Stimulated activated CD4-positive, alpha-beta T cell treated with anti-CD3 and anti-CD28 coated beads, TNF-alpha, amount 100 ng/mL, for 4 hours (primary cell): ENCODE data around the gene ADAM23.

ENCODE experiments used
- DNase-seq, 3 experiments: peaks; one replicate each; pipeline ENCODE4 v3.0.0-alpha.2; 2020; ENCODE audit warnings: low read depth in 3 of 3

The ADAM23 gene

GRCh38 chr2:206642075-206643025 lies 199.0 kb downstream of the ADAM23 start, which contains the start of gene FAM237A:
Gene FAM237A, plus strand, starts transcription at chr2:206642487. Its CDS starts 1,750 bp downstream, at chr2:206644237.
- DNase-seq: no peak

- DNase-seq: no peak
Observed at GRCh38 chr2:206647985-206648384, 204.7 kb downstream of the ADAM23 start.

- DNase-seq: no peak
Observed at GRCh38 chr2:206657087-206657486, 213.8 kb downstream of the ADAM23 start.

GRCh38 chr2:206665251-206665650 lies 221.9 kb downstream of the ADAM23 start:
- no peak for DNase-seq
